Measurements from ENCODE around the gene HYI.

Gene HYI

DNA sequence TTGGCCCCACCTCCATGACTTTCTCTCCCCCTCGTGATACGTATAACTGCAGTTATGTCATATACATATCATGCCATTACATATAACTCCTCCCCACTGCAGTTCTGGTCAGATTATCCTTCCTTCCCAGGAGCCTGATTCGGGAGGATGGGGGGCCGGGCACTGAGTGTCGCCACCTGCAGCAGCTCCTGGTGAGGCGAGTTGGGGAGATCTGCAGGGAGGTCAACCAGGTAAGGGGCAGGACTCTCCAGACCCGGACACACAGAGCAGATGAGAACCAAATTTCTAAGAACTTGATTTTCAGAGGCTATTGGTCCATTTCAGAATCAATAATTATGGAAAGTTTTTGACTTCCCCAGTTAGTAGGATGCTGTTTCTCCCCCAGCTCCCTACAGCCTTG, 19.5 kb downstream of the HYI start:
- no peaks in the 10 kb centered on the region for H3K27me3 ChIP-seq (ENCODE audit: low read length)
- no peaks in the 10 kb centered on the region for H3K9me2 ChIP-seq (replicated peaks; ENCODE audit: insufficient read depth, low read length)
- H3K4me2 ChIP-seq (ENCODE audit: low read depth, low read length, poor library complexity, severe bottlenecking) = no peak overlapping the region
- no peaks in the 10 kb centered on the region for H4K20me1 ChIP-seq (ENCODE audit: low read depth, low read length)
- H3K79me2 ChIP-seq (ENCODE audit: insufficient read depth, low read length) = no peaks in the 10 kb centered on the region
- no peak for TF ChIP-seq CTCF (IDR thresholded peaks at IDR 0.05; ENCODE audit: insufficient read depth, low read length, poor library complexity, severe bottlenecking)
- H3K27ac ChIP-seq (ENCODE audit: low read depth, low read length) = no peak overlapping the region
- no peaks in the 10 kb centered on the region for H3F3A ChIP-seq (ENCODE audit: insufficient read depth)
- H3K9ac ChIP-seq (ENCODE audit: low read length) = no peak overlapping the region
- H2AFZ ChIP-seq (ENCODE audit: low read depth, low read length, severe bottlenecking) = no peak overlapping the region
- H3K9me3 ChIP-seq (ENCODE audit: insufficient read depth, low read length) = no peaks in the 10 kb centered on the region
- H3K36me3 ChIP-seq (ENCODE audit: low read length) = no peaks in the 10 kb centered on the region
- no peak overlapping the region for H3K4me3 ChIP-seq (ENCODE audit: insufficient read depth, low read length, poor library complexity, severe bottlenecking)

DNA sequence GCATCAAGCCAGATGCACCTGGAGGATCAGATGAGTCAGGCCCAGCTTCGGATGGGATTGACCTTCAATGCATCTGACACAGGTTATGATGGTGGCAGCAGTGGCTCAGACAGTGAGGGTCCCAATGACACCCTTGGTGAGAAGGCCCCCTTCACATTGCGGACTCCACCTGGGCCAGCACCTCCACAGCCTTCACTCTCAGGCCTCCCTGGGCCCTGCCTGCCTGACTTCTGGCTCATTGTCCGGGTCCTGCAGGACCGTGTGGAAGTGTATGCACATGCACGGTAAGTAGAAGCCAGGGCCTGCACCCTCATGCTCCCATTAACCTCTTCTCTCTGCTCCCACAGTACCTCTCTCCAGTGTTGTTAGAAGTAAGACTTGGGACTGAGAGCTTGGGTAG, 20.8 kb downstream of the HYI start:
- H3F3A ChIP-seq (ENCODE audit: insufficient read depth) = no peaks in the 10 kb centered on the region
- H3K9me2 ChIP-seq (replicated peaks; ENCODE audit: insufficient read depth, low read length) = no peaks in the 10 kb centered on the region
- H3K9ac ChIP-seq (ENCODE audit: low read length) = no peak overlapping the region
- TF ChIP-seq CTCF (IDR thresholded peaks at IDR 0.05; ENCODE audit: insufficient read depth, low read length, poor library complexity, severe bottlenecking) = no peak
- TF ChIP-seq EZH2phosphoT487 (conservative IDR thresholded peaks at IDR 0.05; ENCODE audit: low read length) = no peak
- H3K27ac ChIP-seq (ENCODE audit: low read depth, low read length) = no peak overlapping the region
- no peak overlapping the region for H3K4me3 ChIP-seq (ENCODE audit: insufficient read depth, low read length, poor library complexity, severe bottlenecking)
- no peaks in the 10 kb centered on the region for H3K9me3 ChIP-seq (ENCODE audit: insufficient read depth, low read length)
- H2AFZ ChIP-seq (ENCODE audit: low read depth, low read length, severe bottlenecking) = no peak overlapping the region
- H3K27me3 ChIP-seq (ENCODE audit: low read length) = no peaks in the 10 kb centered on the region
- H3K4me2 ChIP-seq (ENCODE audit: low read depth, low read length, poor library complexity, severe bottlenecking) = no peak overlapping the region
- no peaks in the 10 kb centered on the region for H4K20me1 ChIP-seq (ENCODE audit: low read depth, low read length)
- H3K36me3 ChIP-seq (ENCODE audit: low read length) = no peaks in the 10 kb centered on the region
- H3K79me2 ChIP-seq (ENCODE audit: insufficient read depth, low read length) = no peaks in the 10 kb centered on the region

DNA sequence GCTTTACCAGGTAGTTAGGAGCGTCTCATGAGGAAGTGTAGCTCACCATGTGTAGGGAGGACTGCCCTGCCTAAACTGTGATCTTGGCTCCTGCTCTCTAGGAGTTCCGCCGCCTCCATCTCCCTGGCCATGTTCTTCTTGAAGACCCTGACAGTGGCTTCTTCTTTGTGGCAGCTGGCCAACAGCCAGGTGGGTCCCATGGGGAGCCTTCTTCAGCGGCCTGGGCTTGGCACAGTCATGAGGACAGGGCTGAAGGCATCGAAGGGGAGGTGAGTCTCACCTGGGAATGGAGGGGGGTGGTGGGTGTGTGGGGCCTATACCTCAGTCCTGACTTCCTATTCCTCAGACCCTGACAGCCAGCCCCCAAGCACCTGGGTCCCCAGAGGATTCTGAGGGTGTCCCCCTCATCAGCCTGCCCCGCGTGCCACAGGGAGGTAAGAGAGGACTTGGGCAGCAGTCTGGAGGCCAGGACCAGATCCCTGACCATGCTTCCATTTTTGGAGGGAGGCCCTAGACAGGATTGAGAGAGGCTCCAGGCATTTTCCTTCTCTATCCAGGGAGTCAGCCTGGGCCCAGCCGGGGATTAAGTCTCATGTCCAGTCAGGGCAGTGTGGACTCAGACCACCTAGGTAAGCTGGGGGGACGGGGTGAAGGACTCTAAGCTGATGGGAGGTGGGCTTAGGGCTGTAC, 21.4 kb downstream of the HYI start:
- H3K36me3 ChIP-seq (ENCODE audit: low read length) = no peaks in the 10 kb centered on the region
- no peak overlapping the region for H3K27ac ChIP-seq (ENCODE audit: low read depth, low read length)
- H3K4me2 ChIP-seq (ENCODE audit: low read depth, low read length, poor library complexity, severe bottlenecking) = no peak overlapping the region
- H3K27me3 ChIP-seq (ENCODE audit: low read length) = no peaks in the 10 kb centered on the region
- no peak overlapping the region for H3K4me3 ChIP-seq (ENCODE audit: insufficient read depth, low read length, poor library complexity, severe bottlenecking)
- TF ChIP-seq EZH2phosphoT487 (conservative IDR thresholded peaks at IDR 0.05; ENCODE audit: low read length) (no peak), CTCF (IDR thresholded peaks at IDR 0.05; ENCODE audit: insufficient read depth, low read length, poor library complexity, severe bottlenecking) (no peak)
- no peaks in the 10 kb centered on the region for H4K20me1 ChIP-seq (ENCODE audit: low read depth, low read length)
- no peaks in the 10 kb centered on the region for H3K9me2 ChIP-seq (replicated peaks; ENCODE audit: insufficient read depth, low read length)
- no peak overlapping the region for H3K9ac ChIP-seq (ENCODE audit: low read length)
- no peak overlapping the region for H2AFZ ChIP-seq (ENCODE audit: low read depth, low read length, severe bottlenecking)
- no peaks in the 10 kb centered on the region for H3K79me2 ChIP-seq (ENCODE audit: insufficient read depth, low read length)
- no peaks in the 10 kb centered on the region for H3F3A ChIP-seq (ENCODE audit: insufficient read depth)
- H3K9me3 ChIP-seq (ENCODE audit: insufficient read depth, low read length) = no peaks in the 10 kb centered on the region
